ENCODE measurements around the gene CLEC18C. TPM values are rescaled to one million over a fixed set of nuclear protein-coding genes. Genes with fewer than 3 reads are reported as not detected.

The CLEC18C gene
- total and polyA plus RNA-seq, 10 of the 15 experiments (the other 5 are each of a cell fraction or from before 2014, with no cell fraction given), result 0.05 to 0.11 TPM; not detected in 8

GRCh38 chr16:70158261-70158939, 15.2 kb upstream of the CLEC18C start:
- RAD21 ChIA-PET (ENCODE audit: unreplicated experiment), result no interaction called here
- H3K27ac ChIP-seq (ENCODE audit: control insufficient read depth, insufficient read depth), result no peak overlapping the region
- no peaks in the 10 kb centered on the region for H4K20me1 ChIP-seq (ENCODE audit: control insufficient read depth, insufficient read depth)
- SMC1A ChIA-PET (ENCODE audit: uncharacterized antibody, unreplicated experiment), result interaction anchor here (1.4 to 1.7 kb wide), 2 partner anchors 109 to 496 kb away, joined by 3 to 6 read pairs; no protein-coding TSS in a partner anchor
- H3K4me2 ChIP-seq (ENCODE audit: control insufficient read depth, insufficient read depth), result no peak overlapping the region
- CTCF ChIA-PET, result no interaction called here
- H3K9me3 ChIP-seq (replicated peaks; ENCODE audit: control insufficient read depth, insufficient read depth, low read length), result no peaks in the 10 kb centered on the region
- intact Hi-C loops (cut with micrococcal nuclease; ENCODE audit: unreplicated experiment), result no loop called here
- ATAC-seq (no peak), DNase-seq (ENCODE audit: low read depth, low spot score) (no peak), FAIRE-seq (no peak)
- no peak overlapping the region for H2AFZ ChIP-seq (ENCODE audit: control insufficient read depth, low read depth, low read length)
- H3K4me3 ChIP-seq, result no peak overlapping the region
- in situ Hi-C loops (cut with MboI), result no loop called here
- no TSS peak for BruUV-seq (replicated peaks)
- 87% methylated on average over 7 of the region's 7 CpGs for WGBS (ENCODE audit: insufficient coverage, insufficient replicate concordance, low lambda C conversion rate, missing lambda C conversion rate)
- POLR2A ChIA-PET, result no interaction called here
- no peaks in the 10 kb centered on the region for H3K79me2 ChIP-seq (ENCODE audit: control insufficient read depth, insufficient read depth, low read length)
- peaks cover 11 to 15% of the 10 kb centered on the region in 2 experiments for H3K36me3 ChIP-seq (ENCODE audit: control insufficient read depth in 2 of 2, insufficient read depth in 2 of 2, low read length in 1 of 2)
- no peaks in the 10 kb centered on the region for H3K4me1 ChIP-seq (ENCODE audit: control insufficient read depth, insufficient read depth, low read length)
- no peak overlapping the region for H3K9ac ChIP-seq (ENCODE audit: control insufficient read depth, insufficient read depth, low read length)
- no peaks in the 10 kb centered on the region for H3K27me3 ChIP-seq (replicated peaks in 1 of 2; ENCODE audit: control insufficient read depth in 2 of 2, insufficient read depth in 2 of 2, low read length in 1 of 2)
- TF ChIP-seq ZNF274 (IDR thresholded peaks at IDR 0.05; ENCODE audit: insufficient read depth, insufficient read length) (no peak), DPF2 (IDR thresholded peaks at IDR 0.05) (no peak), SRF (IDR thresholded peaks at IDR 0.05; ENCODE audit: low read depth in 2 of 2, low read length in 2 of 2) (no peak), RELA (IDR thresholded peaks at IDR 0.05; ENCODE audit: borderline replicate concordance, partially characterized antibody) (no peak), ESRRA (IDR thresholded peaks at IDR 0.05; ENCODE audit: low read length) (no peak), NKRF (conservative IDR thresholded peaks at IDR 0.05) (no peak), GATAD2B (conservative IDR thresholded peaks at IDR 0.05; ENCODE audit: low read depth) (no peak), JUNB (IDR thresholded peaks at IDR 0.05) (no peak), BCL3 (IDR thresholded peaks at IDR 0.05; ENCODE audit: borderline replicate concordance, insufficient read depth, low read depth, low read length, poor library complexity, severe bottlenecking) (no peak), TCF3 (IDR thresholded peaks at IDR 0.05; ENCODE audit: borderline replicate concordance, insufficient read depth, low read depth, low read length) (no peak), CEBPB (IDR thresholded peaks at IDR 0.05; ENCODE audit: borderline replicate concordance in 1 of 2, low read depth in 2 of 2, low read length in 2 of 2) (no peak), PAX5 (IDR thresholded peaks at IDR 0.05; ENCODE audit: borderline replicate concordance, low read depth, low read length) (no peak), SKIL (IDR thresholded peaks at IDR 0.05; ENCODE audit: low read depth, poor library complexity, severe bottlenecking) (no peak), CHD1 (IDR thresholded peaks at IDR 0.05; ENCODE audit: low read depth, low read length) (no peak), IRF4 (IDR thresholded peaks at IDR 0.05; ENCODE audit: low read depth, low read length) (no peak), CBFB (IDR thresholded peaks at IDR 0.05; ENCODE audit: low read depth) (no peak)
